HEK293 (cell line): ENCODE measurements around the gene ANO3.

ENCODE experiments used
- CTCF ChIP-seq: fragments of 450-650 bp; formaldehyde crosslinking; IDR thresholded peaks from 2 replicates; pipeline ENCODE4 v1.5.1; 2016; ENCODE audit warnings: missing biosample characterization, missing genetic modification characterization
- PRDM2 ChIP-seq: fragments of 450-650 bp; formaldehyde crosslinking; IDR thresholded peaks from 2 replicates; pipeline ENCODE4 v1.5.1; 2016; ENCODE audit warnings: missing biosample characterization, missing genetic modification characterization, borderline replicate concordance
- REST ChIP-seq: fragments of 450-650 bp; formaldehyde crosslinking; IDR thresholded peaks from 2 replicates; pipeline ENCODE4 v1.5.1; 2016; ENCODE audit warnings: missing biosample characterization, missing genetic modification characterization
- WT1 ChIP-seq: fragments of 450-650 bp; formaldehyde crosslinking; IDR thresholded peaks from 2 replicates; pipeline ENCODE4 v1.5.1; 2016; ENCODE audit warnings: missing biosample characterization, missing genetic modification characterization
- YY1 ChIP-seq: fragments of 450-650 bp; formaldehyde crosslinking; IDR thresholded peaks from 2 replicates; pipeline ENCODE4 v1.5.1; 2018; ENCODE audit warnings: missing biosample characterization, missing genetic modification characterization
- ZBTB20 ChIP-seq: fragments of 450-650 bp; formaldehyde crosslinking; IDR thresholded peaks from 2 replicates; pipeline ENCODE4 v1.5.1; 2016; ENCODE audit warnings: missing biosample characterization, missing genetic modification characterization
- ZBTB26 ChIP-seq: fragments of 450-650 bp; formaldehyde crosslinking; optimal IDR thresholded peaks from 2 replicates; pipeline ENCODE3; 2016; ENCODE audit warnings: missing biosample characterization, mild to moderate bottlenecking, missing genetic modification characterization
- ZBTB7A ChIP-seq: fragments of 450-650 bp; formaldehyde crosslinking; IDR thresholded peaks from 2 replicates; pipeline ENCODE4 v1.5.1; 2016; ENCODE audit warnings: low read depth, missing biosample characterization, missing genetic modification characterization
- ZNF146 ChIP-seq: fragments of 450-650 bp; formaldehyde crosslinking; IDR thresholded peaks from 2 replicates; pipeline ENCODE4 v1.5.1; 2016; ENCODE audit warnings: missing biosample characterization, missing genetic modification characterization
- ZNF423 ChIP-seq: fragments of 450-650 bp; formaldehyde crosslinking; IDR thresholded peaks from 2 replicates; pipeline ENCODE4 v1.5.1; 2016; ENCODE audit warnings: missing biosample characterization, missing genetic modification characterization
- ZNF449 ChIP-seq: fragments of 450-650 bp; formaldehyde crosslinking; IDR thresholded peaks from 2 replicates; pipeline ENCODE4 v1.5.1; 2017; ENCODE audit warnings: missing biosample characterization, mild to moderate bottlenecking, missing genetic modification characterization, moderate library complexity
- ZNF596 ChIP-seq: fragments of 450-650 bp; IDR thresholded peaks from 2 replicates; pipeline ENCODE4 v1.5.0; 2018; ENCODE audit warnings: missing biosample characterization, mild to moderate bottlenecking, missing genetic modification characterization, moderate library complexity

- no peak for TF ChIP-seq CTCF (tag by site-specific recombination)
- no peak for TF ChIP-seq ZNF146 (tag by site-specific recombination)
- TF ChIP-seq YY1 (tag by site-specific recombination): no peak
- no peak for TF ChIP-seq ZBTB20
- no peak for TF ChIP-seq WT1 (tag by site-specific recombination)
- no peak for TF ChIP-seq ZBTB7A (tag by site-specific recombination)
- no peak for TF ChIP-seq ZNF596 (tag by site-specific recombination)
- no peak for TF ChIP-seq ZBTB26 (tag by site-specific recombination)
- no peak for TF ChIP-seq REST (tag by site-specific recombination)
- no peak for TF ChIP-seq ZNF449 (tag by site-specific recombination)
- TF ChIP-seq PRDM2 (tag by site-specific recombination): no peak
- TF ChIP-seq ZNF423 (tag by site-specific recombination): no peak
Observed at GRCh38 chr11:26457636-26458035, 125.7 kb downstream of the ANO3 start.
